GM12878 (cell line): Measurements from ENCODE around the gene SPATC1L. TPM values are rescaled to one million over a fixed set of nuclear protein-coding genes. Genes with fewer than 3 reads are reported as not detected.

Source experiments
- ATAC-seq: fragments of 200-7000 bp; cut with Tn5 transposase; 3 replicates; pipeline ENCODE4 v1.9.1; 2020; ENCODE audit warnings: mild to moderate bottlenecking, moderate library complexity
- BruUV-seq: library from RNA; stranded (reverse); fragments of 400-500 nt; replicated peaks from 2 replicates; lab custom pipeline; 2021; lab: Mats Ljungman, UMichigan
- CTCF ChIA-PET: fragments of 300-600 bp; sonication (Branson Sonifier 250); formaldehyde crosslinking; extraction: SDS; loops from one replicate; lab custom pipeline; 2021; ENCODE audit warnings: inconsistent platforms; lab: Yijun Ruan, JAX
- POLR2A ChIA-PET: fragments of 350-600 bp; formaldehyde crosslinking; extraction: SDS; loops from one replicate; lab custom pipeline; 2021; ENCODE audit warnings: inconsistent platforms; lab: Charles Lee
- RAD21 ChIA-PET: fragments of 300-600 bp; sonication (Branson Sonifier 250); formaldehyde crosslinking; loops from one replicate; lab custom pipeline; 2023; ENCODE audit warnings: antibody characterized with exemption; ENCODE audit not compliant: unreplicated experiment; lab: Charles Lee
- SMC1A ChIA-PET: fragments of 300-600 bp; sonication (Branson Sonifier 250); formaldehyde crosslinking; loops from one replicate; lab custom pipeline; 2023; ENCODE audit not compliant: unreplicated experiment, uncharacterized antibody; lab: Charles Lee
- DNase-seq: peaks from one replicate; pipeline ENCODE4 v3.0.0-alpha.2; 2011; ENCODE audit warnings: low read depth, low spot score
- FAIRE-seq: peaks from 3 replicates; lab custom pipeline; 2011; peaks lifted over from hg19 to GRCh38; lab: Jason Lieb, UNC
- H2AFZ ChIP-seq: 2 replicates; pipeline ENCODE4 v1.6.0; 2011; ENCODE audit warnings: low read depth, low read length, control low read depth; ENCODE audit not compliant: control insufficient read depth
- H3K27ac ChIP-seq: 2 replicates; pipeline ENCODE4 v1.5.1; 2011; ENCODE audit warnings: control low read depth; ENCODE audit not compliant: control insufficient read depth, insufficient read depth
- H3K27me3 ChIP-seq, 2 experiments: replicated peaks in 1 of 2; 2 replicates each; pipeline versions ENCODE4 v1.6.0 to v1.6.1; 2011; ENCODE audit warnings: low read length in 1 of 2; ENCODE audit not compliant: control insufficient read depth in 2 of 2, insufficient read depth in 2 of 2
- H3K36me3 ChIP-seq, 2 experiments: 2 replicates each; pipeline ENCODE4 v1.5.1; 2011; ENCODE audit warnings: low read length in 1 of 2; ENCODE audit not compliant: control insufficient read depth in 2 of 2, insufficient read depth in 2 of 2
- H3K4me1 ChIP-seq: 2 replicates; pipeline ENCODE4 v1.6.1; 2011; ENCODE audit warnings: mild to moderate bottlenecking, low read length, moderate library complexity, mixed read lengths; ENCODE audit not compliant: control insufficient read depth, insufficient read depth
- H3K4me2 ChIP-seq: 2 replicates; pipeline ENCODE4 v1.6.0; 2011; ENCODE audit warnings: control low read depth; ENCODE audit not compliant: control insufficient read depth, insufficient read depth
- H3K4me3 ChIP-seq: fragments of 200-600 bp; sonication (generic); 2 replicates; pipeline ENCODE4 v1.5.1; 2016
- H3K79me2 ChIP-seq: 2 replicates; pipeline ENCODE4 v1.6.0; 2011; ENCODE audit warnings: low read length; ENCODE audit not compliant: control insufficient read depth, insufficient read depth
- H3K9ac ChIP-seq: 2 replicates; pipeline ENCODE4 v1.8.0; 2011; ENCODE audit warnings: low read length, control low read depth, mixed read lengths; ENCODE audit not compliant: control insufficient read depth, insufficient read depth
- H3K9me3 ChIP-seq: replicated peaks from 3 replicates; pipeline ENCODE4 v1.5.1; 2011; ENCODE audit warnings: mild to moderate bottlenecking, low read length; ENCODE audit not compliant: control insufficient read depth, insufficient read depth
- H4K20me1 ChIP-seq: 2 replicates; pipeline ENCODE4 v1.6.0; 2011; ENCODE audit not compliant: control insufficient read depth, insufficient read depth
- CBX5 ChIP-seq: sonication (generic); IDR thresholded peaks from 2 replicates; pipeline ENCODE4 v1.6.1; 2016; ENCODE audit warnings: low read depth, moderate library complexity, mild to moderate bottlenecking, inconsistent platforms
- EP300 ChIP-seq, 2 experiments: fragments of 150-350 bp in 1 of 2; IDR thresholded peaks; 2 replicates each; pipeline ENCODE4 v1.6.1; 2011 to 2012; ENCODE audit warnings: low read depth in 2 of 2, low read length in 2 of 2, borderline replicate concordance in 1 of 2, improper control_type of control experiment in 1 of 2, inconsistent platforms in 1 of 2; ENCODE audit not compliant: control insufficient read depth in 1 of 2
- FOXM1 ChIP-seq: IDR thresholded peaks from 2 replicates; pipeline ENCODE4 v1.6.1; 2012; ENCODE audit warnings: low read depth, mild to moderate bottlenecking, inconsistent platforms, low read length, moderate library complexity
- HCFC1 ChIP-seq: fragments of 150-350 bp; IDR thresholded peaks from 2 replicates; pipeline ENCODE4 v1.6.1; 2014; ENCODE audit warnings: low read length
- KDM1A ChIP-seq: fragments of 200-600 bp; sonication (generic); IDR thresholded peaks from 2 replicates; pipeline ENCODE4 v1.6.1; 2016; ENCODE audit warnings: borderline replicate concordance
- NR2C1 ChIP-seq: fragments of 450-650 bp; IDR thresholded peaks from 2 replicates; pipeline ENCODE4 v1.6.1; 2017; ENCODE audit warnings: antibody characterized with exemption, mild to moderate bottlenecking, moderate library complexity
- SMC3 ChIP-seq: IDR thresholded peaks from 2 replicates; pipeline ENCODE4 v1.6.1; 2011; ENCODE audit warnings: low read length, improper control_type of control experiment, borderline replicate concordance
- SPI1 ChIP-seq: IDR thresholded peaks from 2 replicates; pipeline ENCODE4 v1.6.1; 2011; ENCODE audit warnings: low read depth, mild to moderate bottlenecking, low read length, moderate library complexity, borderline replicate concordance; ENCODE audit not compliant: insufficient read depth
- WRNIP1 ChIP-seq: IDR thresholded peaks from 2 replicates; pipeline ENCODE4 v1.6.1; 2011; ENCODE audit warnings: low read depth, low read length, improper control_type of control experiment, borderline replicate concordance
- ZNF622 ChIP-seq: fragments of 450-650 bp; IDR thresholded peaks from 2 replicates; pipeline ENCODE4 v1.6.1; 2017; ENCODE audit warnings: mild to moderate bottlenecking, inconsistent platforms
- WGBS: methylation state at CpG from one replicate; pipeline ENCODE4 v1.1.6; 2016; ENCODE audit warnings: low lambda C conversion rate; ENCODE audit not compliant: insufficient replicate concordance, insufficient coverage; ENCODE audit errors: missing lambda C conversion rate; 5-methylcytosine and 5-hydroxymethylcytosine counted together
- in situ Hi-C: fragments of 300-500 bp; cut with MboI; formaldehyde crosslinking; loops from 9 replicates; pipeline ENCODE4 v1.14.3; 2018; ENCODE audit warnings: mixed read lengths
- intact Hi-C: fragments of 100-400 bp; cut with micrococcal nuclease; formaldehyde crosslinking; loops from one replicate; pipeline ENCODE4 v1.14.2; 2022; ENCODE audit not compliant: unreplicated experiment
- polyA plus RNA-seq, 11 experiments: library from polyadenylated mRNA; depleted of rRNA in 4 of 11; unstranded in 6 of 11; stranded (reverse) in 5 of 11; fragments of >200 nt; fragmentation: Nextera tagmentation in 4 of 11; fragmentation: Illumina TruSeq in 1 of 11; extraction: Ambion mirVana in 4 of 11; extraction: Trizol in 1 of 11; gene quantifications; 1 replicate in 1 of 11; 2 replicates in 10 of 11; pipeline versions ENCODE4 v1.2.1 to v1.2.3, GENCODE V29; 2011 to 2016; ENCODE audit warnings: inconsistent platforms in 2 of 11, missing spikeins in 2 of 11, low read depth in 1 of 11
- total RNA-seq, 4 experiments: library from RNA; depleted of rRNA in 3 of 4; stranded (reverse); fragments of >200 nt in 3 of 4; fragmentation: Illumina TruSeq in 1 of 4; extraction: Trizol in 1 of 4; gene quantifications; 2 replicates each; pipeline versions ENCODE4 v1.2.1 to v1.2.3, GENCODE V29; 2013 to 2021
- TF ChIP-seq, protein P1 (sequence below): fragments of 450-650 bp; formaldehyde crosslinking; IDR thresholded peaks from 2 replicates; pipeline ENCODE4 v1.5.0; 2022; ENCODE audit warnings: mild to moderate bottlenecking, missing genetic modification characterization

SPATC1L gene
- total and polyA plus RNA-seq, 10 of the 15 experiments (the other 5 are each of a cell fraction or from before 2014, with no cell fraction given) = 1.4 to 16.0 (median 7.0) TPM; not detected in 2

DNA sequence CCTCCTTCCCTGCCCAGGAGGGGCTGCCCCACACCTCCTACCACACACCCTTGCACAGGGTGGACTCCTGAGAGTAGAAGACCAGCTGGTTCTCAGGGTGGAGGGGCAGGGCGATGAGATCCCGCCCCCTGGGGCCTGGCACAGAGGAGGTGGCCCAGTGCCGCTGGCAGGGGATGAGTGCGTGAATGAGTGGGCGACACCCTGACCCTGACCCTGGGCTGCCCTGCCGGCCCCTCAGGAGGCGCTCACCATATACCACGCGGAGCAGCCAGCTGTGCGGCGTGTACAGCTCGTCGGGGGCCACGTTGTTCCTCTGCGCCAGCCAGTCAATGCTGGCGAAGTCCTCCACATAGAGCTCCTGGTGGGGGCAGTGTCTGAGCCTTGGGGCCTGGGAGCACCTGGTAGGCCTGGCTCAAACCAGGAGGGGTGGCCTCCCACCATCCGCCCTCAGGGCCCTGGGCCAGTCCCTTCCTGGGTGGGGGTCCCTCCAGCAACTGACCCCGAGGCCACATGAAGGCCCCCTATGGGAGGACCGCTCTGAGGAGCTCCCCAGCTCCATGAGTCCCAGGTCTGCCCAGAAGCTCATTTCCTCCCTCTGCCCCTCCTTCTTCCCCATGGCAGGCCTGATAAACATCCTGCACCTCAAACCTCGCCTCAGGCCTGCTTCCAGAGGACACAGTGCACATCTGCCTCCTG is 31.3 kb upstream of the SPATC1L start:
- TF ChIP-seq KDM1A = no peak
- TF ChIP-seq CBX5 = no peak
- TF ChIP-seq, protein P1, sequence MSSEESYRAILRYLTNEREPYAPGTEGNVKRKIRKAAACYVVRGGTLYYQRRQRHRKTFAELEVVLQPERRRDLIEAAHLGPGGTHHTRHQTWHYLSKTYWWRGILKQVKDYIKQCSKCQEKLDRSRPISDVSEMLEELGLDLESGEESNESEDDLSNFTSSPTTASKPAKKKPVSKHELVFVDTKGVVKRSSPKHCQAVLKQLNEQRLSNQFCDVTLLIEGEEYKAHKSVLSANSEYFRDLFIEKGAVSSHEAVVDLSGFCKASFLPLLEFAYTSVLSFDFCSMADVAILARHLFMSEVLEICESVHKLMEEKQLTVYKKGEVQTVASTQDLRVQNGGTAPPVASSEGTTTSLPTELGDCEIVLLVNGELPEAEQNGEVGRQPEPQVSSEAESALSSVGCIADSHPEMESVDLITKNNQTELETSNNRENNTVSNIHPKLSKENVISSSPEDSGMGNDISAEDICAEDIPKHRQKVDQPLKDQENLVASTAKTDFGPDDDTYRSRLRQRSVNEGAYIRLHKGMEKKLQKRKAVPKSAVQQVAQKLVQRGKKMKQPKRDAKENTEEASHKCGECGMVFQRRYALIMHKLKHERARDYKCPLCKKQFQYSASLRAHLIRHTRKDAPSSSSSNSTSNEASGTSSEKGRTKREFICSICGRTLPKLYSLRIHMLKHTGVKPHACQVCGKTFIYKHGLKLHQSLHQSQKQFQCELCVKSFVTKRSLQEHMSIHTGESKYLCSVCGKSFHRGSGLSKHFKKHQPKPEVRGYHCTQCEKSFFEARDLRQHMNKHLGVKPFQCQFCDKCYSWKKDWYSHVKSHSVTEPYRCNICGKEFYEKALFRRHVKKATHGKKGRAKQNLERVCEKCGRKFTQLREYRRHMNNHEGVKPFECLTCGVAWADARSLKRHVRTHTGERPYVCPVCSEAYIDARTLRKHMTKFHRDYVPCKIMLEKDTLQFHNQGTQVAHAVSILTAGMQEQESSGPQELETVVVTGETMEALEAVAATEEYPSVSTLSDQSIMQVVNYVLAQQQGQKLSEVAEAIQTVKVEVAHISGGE (CRISPR knock-in tag) = no peak
- no peak for TF ChIP-seq HCFC1
- no peak for TF ChIP-seq EP300 (IDR thresholded peaks at IDR 0.05; ENCODE audit: borderline replicate concordance in 1 of 2, control insufficient read depth in 1 of 2, low read depth in 2 of 2, low read length in 2 of 2)
- no peak for TF ChIP-seq NR2C1
- TF ChIP-seq FOXM1 = no peak
- no peak for TF ChIP-seq SPI1
- no peak for TF ChIP-seq SMC3
- TF ChIP-seq WRNIP1 = no peak
- no peak for TF ChIP-seq ZNF622
- in situ Hi-C loops = no loop called here
- H3K36me3 ChIP-seq = peaks cover 0 to 5% of the 10 kb centered on the region in 2 experiments; a peak in 3 of 4 replicates
- no peak overlapping the region for H2AFZ ChIP-seq
- CTCF ChIA-PET = interaction anchor here (1.2 kb wide), 1 partner anchor 9 kb away, joined by 3 read pairs; no protein-coding TSS in a partner anchor
- POLR2A ChIA-PET = interaction anchor here (0.6 kb wide), 1 partner anchor 288 kb away, joined by 5 read pairs; no protein-coding TSS in a partner anchor
- no peaks in the 10 kb centered on the region for H3K27me3 ChIP-seq
- no peaks in the 10 kb centered on the region; the same call in 1 of the 2 replicates for H3K79me2 ChIP-seq
- H4K20me1 ChIP-seq = no peaks in the 10 kb centered on the region
- peaks cover 5% of the 10 kb centered on the region; the same call in 1 of the 2 replicates for H3K4me1 ChIP-seq
- H3K9ac ChIP-seq = no peak overlapping the region
- no TSS peak for BruUV-seq
- H3K9me3 ChIP-seq = no peaks in the 10 kb centered on the region
- RAD21 ChIA-PET = no interaction called here
- no peak overlapping the region for H3K27ac ChIP-seq
- intact Hi-C loops = no loop called here
- SMC1A ChIA-PET = no interaction called here
- no peak overlapping the region for H3K4me3 ChIP-seq
- FAIRE-seq (no peak), DNase-seq (no peak), ATAC-seq (peak; percentile 30; the same call in 2 of the 3 replicates)
- 91% methylated on average over 19 of the region's 20 CpGs for WGBS
- H3K4me2 ChIP-seq = no peak overlapping the region
